Endometrial microvascular endothelial cells (primary cell): ENCODE results near the gene TSPAN16. TPM values are rescaled to one million over a fixed set of nuclear protein-coding genes. Genes with fewer than 3 reads are reported as not detected.

Experiments used
- in situ Hi-C: cut with HindIII; loops from 2 replicates; pipeline ENCODE4 v1.10.0; 2017; ENCODE audit warnings: low sequenced_read_pairs, low pct_unique_long_range_greater_than_20kb; ENCODE audit errors: inconsistent ontology term
- total RNA-seq: library from RNA; depleted of rRNA; stranded (reverse); fragments of >200 nt; gene quantifications from one replicate; pipeline ENCODE4 v1.2.3, GENCODE V29; 2015; ENCODE audit errors: inconsistent ontology term

TSPAN16 gene
- total RNA-seq, 1 donor from 2014 or later: not detected

DNA sequence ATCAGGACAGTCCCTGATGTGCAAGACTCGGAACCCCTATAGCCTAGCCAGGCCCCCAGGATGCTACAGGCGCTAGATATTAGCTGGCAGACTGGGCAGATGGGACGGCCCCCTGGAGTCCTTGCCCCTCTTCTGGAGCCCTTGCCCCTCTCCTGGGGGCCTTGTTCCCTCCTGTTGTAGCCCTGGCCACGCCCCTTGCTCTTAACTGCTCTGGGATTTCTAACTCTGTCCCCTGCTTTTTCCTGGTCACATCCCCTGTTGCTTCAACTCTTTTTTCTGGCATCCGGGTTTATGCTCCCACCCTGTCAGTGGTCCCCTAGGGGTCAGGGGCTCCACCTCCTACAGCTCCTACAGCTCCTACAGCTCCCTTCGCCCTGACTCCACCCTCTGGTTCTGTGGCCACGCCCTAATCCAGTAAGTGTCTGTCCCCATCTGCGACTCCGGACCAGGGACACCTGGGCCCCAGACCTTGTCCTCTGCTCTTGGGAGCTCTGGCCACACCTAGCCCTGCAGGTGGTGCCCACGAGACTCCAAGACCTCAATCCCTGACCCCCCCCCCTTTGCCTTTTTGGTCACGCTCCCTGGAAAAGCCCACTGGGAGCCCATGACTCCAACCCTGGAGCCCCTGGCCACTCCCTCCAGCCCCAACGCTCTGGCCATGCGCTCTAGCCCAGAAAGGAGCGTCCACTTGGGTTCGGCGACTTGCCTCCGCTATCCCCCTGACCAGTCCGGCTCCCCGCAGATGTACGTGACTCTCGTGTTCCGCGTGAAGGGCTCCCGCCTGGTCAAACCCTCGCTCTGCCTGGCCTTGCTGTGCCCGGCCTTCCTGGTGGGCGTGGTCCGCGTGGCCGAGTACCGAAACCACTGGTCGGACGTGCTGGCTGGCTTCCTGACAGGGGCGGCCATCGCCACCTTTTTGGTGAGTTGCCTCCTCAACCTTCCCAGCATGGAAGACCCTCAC lies 66.1 kb downstream of the TSPAN16 start:
- in situ Hi-C loops: no loop called here

DNA sequence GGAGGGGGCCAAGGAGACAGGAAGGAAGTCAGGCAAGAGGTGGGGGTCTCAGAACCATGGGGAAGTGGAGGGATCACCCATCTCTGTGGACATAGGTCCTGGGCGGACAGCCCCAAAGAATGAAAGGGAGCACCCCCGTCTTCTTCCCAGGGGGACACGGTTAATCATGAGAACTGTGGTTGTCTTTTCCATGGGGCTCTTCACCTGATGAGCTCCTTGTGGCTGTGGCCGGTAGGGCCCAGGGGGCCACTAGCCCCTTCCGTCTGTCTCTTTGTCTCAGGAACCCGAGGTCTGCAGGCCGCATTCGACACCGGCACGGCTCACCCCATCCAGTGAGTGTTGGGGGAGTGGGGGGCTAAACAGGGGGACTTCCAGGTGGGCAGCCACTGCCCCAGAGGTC lies 67.9 kb downstream of the TSPAN16 start:
- in situ Hi-C loops: no loop called here

DNA sequence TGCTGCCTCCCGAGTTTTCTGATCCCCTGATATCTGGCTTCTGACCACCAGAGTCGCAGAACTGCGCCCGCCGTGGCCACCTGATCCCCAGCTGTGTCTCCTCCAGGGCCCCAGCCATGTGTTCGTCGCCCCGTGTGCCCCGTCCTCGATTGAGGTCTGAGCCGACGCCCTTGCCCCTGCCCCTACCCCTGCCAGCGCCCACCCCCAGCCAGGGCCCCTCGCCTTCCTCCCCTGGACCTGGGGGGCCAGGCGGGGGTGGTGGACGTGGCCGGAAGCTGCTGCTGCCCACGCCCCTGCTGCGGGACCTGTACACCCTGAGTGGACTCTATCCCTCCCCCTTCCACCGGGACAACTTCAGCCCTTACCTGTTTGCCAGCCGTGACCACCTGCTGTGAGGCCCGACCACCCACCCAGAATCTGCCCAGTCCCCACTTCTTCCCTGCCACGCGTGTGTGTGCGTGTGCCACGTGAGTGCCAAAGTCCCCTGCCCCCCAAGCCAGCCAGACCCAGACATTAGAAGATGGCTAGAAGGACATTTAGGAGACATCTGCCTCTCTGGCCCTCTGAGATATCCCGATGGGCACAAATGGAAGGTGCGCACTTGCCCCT lies 68.4 kb downstream of the TSPAN16 start:
- in situ Hi-C loops: no loop called here

DNA sequence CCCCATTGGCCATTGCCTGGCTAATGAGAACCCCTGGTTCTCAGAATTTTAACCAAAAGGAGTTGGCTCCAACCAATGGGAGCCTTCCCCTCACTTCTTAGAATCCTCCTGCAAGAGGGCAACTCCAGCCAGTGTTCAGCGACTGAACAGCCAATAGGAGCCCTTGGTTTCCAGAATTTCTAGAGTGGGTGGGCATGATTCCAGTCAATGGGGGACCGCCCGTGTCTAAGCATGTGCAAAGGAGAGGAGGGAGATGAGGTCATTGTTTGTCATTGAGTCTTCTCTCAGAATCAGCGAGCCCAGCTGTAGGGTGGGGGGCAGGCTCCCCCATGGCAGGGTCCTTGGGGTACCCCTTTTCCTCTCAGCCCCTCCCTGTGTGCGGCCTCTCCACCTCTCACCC lies 69.0 kb downstream of the TSPAN16 start:
- in situ Hi-C loops: no loop called here

Other genes starting within 250 kb of the TSPAN16 start
- 99.5 TPM for gene LDLR, start 206.7 kb upstream of the TSPAN16 start, total RNA-seq
- 72.9 TPM for gene SPC24, start 140.4 kb upstream of the TSPAN16 start, total RNA-seq
- 85.2 TPM for gene KANK2, start 98.6 kb upstream of the TSPAN16 start, total RNA-seq
- gene ANGPTL8, start 56.5 kb upstream of the TSPAN16 start, total RNA-seq: not detected
- 78.6 TPM for gene DOCK6, start 33.6 kb upstream of the TSPAN16 start, total RNA-seq
- 47.8 TPM for gene RAB3D, start 43.5 kb downstream of the TSPAN16 start, total RNA-seq
- 227 TPM for gene TMEM205, start 50.1 kb downstream of the TSPAN16 start, total RNA-seq
- gene CCDC159, start 50.4 kb downstream of the TSPAN16 start, total RNA-seq: 34.7 TPM
- gene PLPPR2, start 59.3 kb downstream of the TSPAN16 start, total RNA-seq: 17.7 TPM
- 1.9 TPM for gene SWSAP1, start 78.5 kb downstream of the TSPAN16 start, total RNA-seq
- 6.4 TPM for gene EPOR, start 88.2 kb downstream of the TSPAN16 start, total RNA-seq
- gene RGL3, start 123.2 kb downstream of the TSPAN16 start, total RNA-seq: not detected
- gene ODAD3, start 139.0 kb downstream of the TSPAN16 start, total RNA-seq: not detected
- gene PRKCSH, start 139.5 kb downstream of the TSPAN16 start, total RNA-seq: 261 TPM
- 7.3 TPM for gene ELAVL3, start 184.9 kb downstream of the TSPAN16 start, total RNA-seq
- 4.6 TPM for gene ZNF653, start 209.7 kb downstream of the TSPAN16 start, total RNA-seq
- 53.1 TPM for gene ECSIT, start 233.0 kb downstream of the TSPAN16 start, total RNA-seq
- gene CNN1, start 242.7 kb downstream of the TSPAN16 start, total RNA-seq: 0.46 TPM